GM12878 (cell line): ENCODE data around the gene CCNYL1. TPM values are rescaled to one million over a fixed set of nuclear protein-coding genes. Genes with fewer than 3 reads are reported as not detected.

Source experiments
- BACH1 ChIP-seq: fragments of 450-650 bp; IDR thresholded peaks from 2 replicates; pipeline ENCODE4 v1.6.1; 2017; ENCODE audit warnings: mild to moderate bottlenecking, borderline replicate concordance
- CUX1 ChIP-seq: IDR thresholded peaks from 2 replicates; pipeline ENCODE4 v1.6.1; 2012; ENCODE audit warnings: improper control_type of control experiment, low read depth, low read length; ENCODE audit not compliant: insufficient replicate concordance
- HDGF ChIP-seq: fragments of 450-650 bp; IDR thresholded peaks from 2 replicates; pipeline ENCODE4 v1.6.1; 2016; ENCODE audit warnings: antibody characterized with exemption
- IRF3 ChIP-seq: fragments of 450-650 bp; IDR thresholded peaks from 2 replicates; pipeline ENCODE4 v1.6.1; 2014; ENCODE audit warnings: mild to moderate bottlenecking
- IRF5 ChIP-seq: fragments of 450-650 bp; IDR thresholded peaks from 2 replicates; pipeline ENCODE4 v1.6.1; 2017; ENCODE audit warnings: borderline replicate concordance
- KAT2A ChIP-seq: conservative IDR thresholded peaks from 2 replicates; pipeline ENCODE4 v1.6.1; 2011; ENCODE audit warnings: low read depth, low read length; ENCODE audit not compliant: control insufficient read depth
- KLF5 ChIP-seq: fragments of 450-650 bp; IDR thresholded peaks from 2 replicates; pipeline ENCODE4 v1.6.1; 2014; ENCODE audit warnings: mild to moderate bottlenecking; ENCODE audit not compliant: partially characterized antibody
- LARP7 ChIP-seq: fragments of 450-650 bp; IDR thresholded peaks from 2 replicates; pipeline ENCODE4 v1.6.1; 2017; ENCODE audit warnings: mild to moderate bottlenecking
- MAX ChIP-seq: IDR thresholded peaks from 2 replicates; pipeline ENCODE4 v1.6.1; 2012; ENCODE audit warnings: low read depth, low read length, improper control_type of control experiment
- PKNOX1 ChIP-seq: fragments of 450-650 bp; IDR thresholded peaks from 2 replicates; pipeline ENCODE4 v1.6.1; 2016; ENCODE audit warnings: mild to moderate bottlenecking
- POLR2A ChIP-seq: IDR thresholded peaks from 2 replicates; pipeline ENCODE4 v1.6.1; 2011; ENCODE audit warnings: low read depth, mild to moderate bottlenecking, low read length
- SIN3A ChIP-seq: IDR thresholded peaks from 2 replicates; pipeline ENCODE4 v1.6.1; 2012; ENCODE audit warnings: low read depth, low read length, improper control_type of control experiment
- SIX5 ChIP-seq: IDR thresholded peaks from 2 replicates; pipeline ENCODE4 v1.6.1; 2011; ENCODE audit warnings: mild to moderate bottlenecking, low read depth, low read length, moderate library complexity; ENCODE audit not compliant: severe bottlenecking
- SREBF1 ChIP-seq: IDR thresholded peaks from 2 replicates; pipeline ENCODE4 v1.6.1; 2012; ENCODE audit warnings: mild to moderate bottlenecking, low read length
- polyA plus RNA-seq, 11 experiments: library from polyadenylated mRNA; depleted of rRNA in 4 of 11; unstranded in 6 of 11; stranded (reverse) in 5 of 11; fragments of >200 nt; fragmentation: Nextera tagmentation in 4 of 11; fragmentation: Illumina TruSeq in 1 of 11; extraction: Ambion mirVana in 4 of 11; extraction: Trizol in 1 of 11; gene quantifications; 1 replicate in 1 of 11; 2 replicates in 10 of 11; pipeline versions ENCODE4 v1.2.1 to v1.2.3, GENCODE V29; 2011 to 2016; ENCODE audit warnings: inconsistent platforms in 2 of 11, missing spikeins in 2 of 11, low read depth in 1 of 11
- total RNA-seq, 4 experiments: library from RNA; depleted of rRNA in 3 of 4; stranded (reverse); fragments of >200 nt in 3 of 4; fragmentation: Illumina TruSeq in 1 of 4; extraction: Trizol in 1 of 4; gene quantifications; 2 replicates each; pipeline versions ENCODE4 v1.2.1 to v1.2.3, GENCODE V29; 2013 to 2021

CCNYL1 gene
- total and polyA plus RNA-seq, 10 of the 15 experiments (the other 5 are each of a cell fraction or from before 2014, with no cell fraction given): 1.8 to 12.3 (median 5.9) TPM

- TF ChIP-seq CUX1 (no peak), PKNOX1 (no peak), MAX (no peak), SIX5 (no peak), HDGF (no peak), LARP7 (no peak), IRF5 (no peak), POLR2A (no peak), BACH1 (no peak), SIN3A (no peak), IRF3 (no peak), KAT2A (no peak), KLF5 (no peak), SREBF1 (no peak)
- TF ChIP-seq, all 136 proteins: peak for 0
These were observed 40.6 kb upstream of the CCNYL1 start (continued) for GRCh38 chr2:207670887-207671286.
